Activated CD4-positive, alpha-beta T cell treated with anti-CD3 and anti-CD28 coated beads, Interleukin-2, amount 50 U/mL, for 4 hours (primary cell): ENCODE measurements around the gene WRAP73.
"Not testable (repeated sequence)": the region's sequence is repeated elsewhere in the genome, so short reads cannot be mapped to it uniquely, and the experiment has no call there.

Source experiments
- DNase-seq, 2 experiments: peaks; one replicate each; pipeline ENCODE4 v3.0.0-alpha.2; 2020

The WRAP73 gene

GRCh38 chr1:3627515-3628253, 22.2 kb downstream of the WRAP73 start:
- DNase-seq: no peak

- no peak for DNase-seq
Observed at GRCh38 chr1:3626025-3626424, 23.9 kb downstream of the WRAP73 start.

DNA sequence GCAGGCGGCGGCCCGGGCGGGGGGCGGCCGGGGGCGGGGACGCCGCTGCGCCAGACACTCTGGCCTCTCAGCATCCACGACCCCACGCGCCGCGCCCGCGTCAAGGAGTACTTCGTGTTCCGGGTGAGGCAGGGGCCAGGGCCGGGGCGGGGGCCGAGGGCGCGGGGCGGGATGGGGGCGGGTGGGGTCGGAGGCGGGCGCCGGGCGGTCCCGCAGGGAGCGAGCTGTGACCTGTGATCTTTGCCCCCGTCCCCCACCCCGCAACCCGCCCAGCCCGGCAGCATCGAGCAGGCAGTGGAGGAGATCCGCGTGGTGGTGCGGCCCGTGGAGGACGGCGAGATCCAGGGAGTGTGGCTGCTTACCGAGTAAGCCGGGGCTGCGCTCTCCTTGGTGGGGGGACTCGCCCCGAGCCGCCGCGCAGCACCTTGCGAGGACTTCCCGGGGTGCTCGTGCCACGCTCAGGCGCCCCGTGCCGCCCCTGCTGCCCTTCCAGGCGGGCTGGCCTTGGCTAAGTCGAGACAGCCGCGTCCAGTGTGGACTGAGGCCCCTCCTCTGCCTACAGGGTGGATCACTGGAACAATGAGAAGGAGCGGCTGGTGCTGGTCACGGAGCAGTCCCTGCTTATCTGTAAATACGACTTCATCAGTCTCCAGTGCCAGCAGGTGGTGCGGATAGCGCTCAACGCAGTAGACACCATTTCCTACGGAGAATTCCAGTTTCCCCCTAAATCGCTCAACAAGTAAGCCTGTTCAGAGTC, 24.6 kb downstream of the WRAP73 start:
- DNase-seq: no peak

- peak; percentile 97 for DNase-seq
Observed at GRCh38 chr1:3624200-3625136, 25.4 kb downstream of the WRAP73 start, which contains the start of gene TPRG1L. TPRG1L (plus strand) TSS chr1:3625015; CDS start chr1:3625073, 58 bp downstream.

DNA sequence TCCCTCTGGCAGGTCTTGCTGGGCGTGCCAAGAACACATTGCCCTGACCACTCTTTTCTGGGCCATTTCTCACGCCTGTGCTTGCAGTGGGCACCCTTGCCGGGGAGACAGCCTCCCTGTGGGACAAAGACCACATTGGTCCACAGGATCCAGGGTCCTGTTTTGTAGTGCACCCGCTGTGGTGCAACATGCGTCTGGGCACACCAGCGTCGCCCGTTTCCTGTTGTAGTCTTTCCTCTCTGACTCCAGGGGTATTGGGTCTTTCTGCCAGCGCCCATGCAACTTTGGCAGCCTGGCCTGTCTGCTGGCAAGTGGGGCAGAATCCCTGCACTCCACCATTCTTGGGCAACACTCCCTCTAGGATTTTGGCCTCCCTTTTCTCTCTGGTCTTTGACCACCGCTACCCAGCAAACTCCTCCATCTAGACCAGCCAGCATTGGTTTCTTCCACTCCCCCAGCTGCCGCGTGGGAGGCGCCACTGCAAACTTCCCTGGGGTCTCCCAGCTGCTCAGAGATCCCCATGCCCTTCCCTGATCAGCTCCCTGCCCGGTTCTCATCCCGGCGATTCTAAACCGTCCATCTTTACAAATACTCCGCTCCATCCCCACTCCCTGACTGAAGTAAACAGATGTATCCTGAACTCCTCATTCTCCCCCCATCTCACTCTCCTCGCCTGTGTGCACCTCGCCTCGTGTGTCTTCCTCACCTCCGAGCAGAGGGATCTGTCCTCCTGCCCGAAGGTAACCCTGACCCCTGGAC, 26.3 kb downstream of the WRAP73 start:
- no peak for DNase-seq

DNA sequence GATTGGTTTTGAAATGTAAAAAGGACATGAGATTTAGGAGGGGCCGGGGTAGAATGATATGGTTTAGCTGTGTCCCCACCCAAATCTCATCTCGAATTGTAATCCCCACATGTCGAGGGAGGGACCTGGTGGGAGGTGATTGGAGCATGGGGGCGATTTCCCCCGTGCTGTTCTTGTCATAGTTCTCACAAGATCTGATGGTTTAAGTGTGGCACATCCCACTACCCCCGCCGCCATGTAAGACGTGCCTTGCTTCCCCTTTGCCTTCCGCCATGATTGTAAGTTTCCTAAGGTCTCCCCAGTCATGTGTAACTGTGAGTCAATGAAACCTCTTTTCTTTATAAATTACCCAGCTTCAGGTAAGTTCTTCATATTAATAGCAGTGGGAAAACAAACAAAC, 27.8 kb downstream of the WRAP73 start:
- DNase-seq: not testable (repeated sequence)

DNA sequence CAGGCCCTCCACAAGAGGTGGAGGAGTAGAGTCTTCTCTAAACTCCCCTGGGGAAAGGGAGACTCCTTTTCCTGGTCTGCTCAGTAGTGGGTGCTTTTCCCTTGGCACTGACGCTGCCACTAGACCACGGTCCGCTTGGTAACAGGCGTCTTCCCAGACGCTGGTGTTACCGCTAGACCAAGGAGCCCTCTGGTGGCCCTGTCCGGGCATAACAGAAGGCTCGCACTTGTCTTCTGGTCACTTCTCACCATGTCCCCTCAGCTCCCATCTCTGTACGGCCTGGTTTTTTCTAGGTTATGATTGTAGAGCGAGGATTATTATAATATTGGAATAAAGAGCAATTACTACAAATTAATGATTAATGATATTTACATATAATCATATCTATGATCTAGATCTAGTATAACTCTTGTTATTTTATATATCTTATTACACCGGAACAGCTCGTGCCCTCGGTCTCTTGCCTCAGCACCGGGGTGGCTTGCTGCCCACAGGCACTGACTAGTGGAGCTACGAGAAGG, 28.7 kb downstream of the WRAP73 start:
- not testable (repeated sequence) for DNase-seq

GRCh38 chr1:3620708-3621107, 29.2 kb downstream of the WRAP73 start:
- no peak for DNase-seq

- peak; percentile 66 to 71 for DNase-seq
Observed at GRCh38 chr1:3618881-3619671, 30.8 kb downstream of the WRAP73 start.

DNA sequence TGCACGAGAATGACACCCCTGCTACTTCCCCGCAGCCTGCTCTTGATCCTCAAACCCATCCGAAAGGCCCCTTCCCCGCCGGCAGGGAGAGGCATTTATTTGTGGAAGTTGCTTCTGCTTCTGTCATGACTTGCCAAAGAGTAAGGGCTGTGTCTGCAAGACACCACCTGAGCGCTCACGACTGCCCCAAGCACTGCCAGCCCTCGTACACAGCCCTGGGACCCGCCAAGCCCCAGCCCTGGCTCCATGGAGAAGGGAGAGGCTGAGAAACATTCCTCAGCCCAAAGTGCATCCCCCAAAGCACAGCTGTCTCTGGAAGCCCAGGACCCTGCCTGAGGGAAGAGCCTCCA, 31.4 kb downstream of the WRAP73 start:
- no peak for DNase-seq

GRCh38 chr1:3617806-3618345, 32.0 kb downstream of the WRAP73 start:
- DNase-seq: no peak

DNA sequence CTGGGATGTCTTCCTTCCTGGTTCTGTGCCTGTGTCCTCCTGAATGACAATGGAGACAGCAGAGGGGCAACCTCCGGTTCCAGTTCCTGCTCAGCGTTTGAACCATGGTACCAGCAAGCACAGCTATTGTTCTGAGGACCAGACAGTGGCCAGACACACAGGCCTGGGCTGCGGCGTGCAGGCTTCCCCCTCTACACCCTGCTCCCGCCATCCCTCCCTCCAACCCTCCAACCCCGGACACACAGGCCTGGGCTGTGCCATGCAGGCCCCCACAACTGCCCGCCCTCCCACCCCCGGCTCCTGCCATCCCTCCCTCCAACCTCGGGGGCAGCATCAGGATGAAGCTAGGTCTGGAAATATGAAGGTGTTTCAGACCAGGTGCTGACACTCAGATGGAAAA, 33.0 kb downstream of the WRAP73 start:
- DNase-seq: no peak

- DNase-seq: no peak
Observed at GRCh38 chr1:3614755-3615742, 34.9 kb downstream of the WRAP73 start.

DNA sequence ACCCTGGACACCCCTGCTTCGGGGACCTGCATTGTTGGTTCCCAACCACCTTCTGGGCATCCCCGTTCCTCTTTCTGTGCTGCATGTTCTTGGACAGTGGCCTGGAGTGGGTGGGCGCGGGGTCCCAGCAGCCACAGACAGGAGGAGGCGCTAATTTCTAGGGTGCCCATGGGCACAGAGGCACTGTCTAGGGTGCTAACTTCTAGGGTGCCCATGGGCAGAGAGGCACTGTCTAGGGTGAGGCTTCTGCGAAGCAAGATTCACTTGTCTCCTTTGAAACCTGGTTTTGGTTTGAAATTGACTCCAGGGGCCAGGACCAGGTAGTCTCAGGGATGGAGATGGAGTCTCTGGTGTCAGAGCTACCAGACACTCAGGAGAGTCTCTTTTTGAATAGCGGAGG, 37.8 kb downstream of the WRAP73 start:
- DNase-seq: no peak

- peak; percentile 62 to 63 for DNase-seq
Observed at GRCh38 chr1:3611170-3612019, 38.5 kb downstream of the WRAP73 start, which contains the start of gene MEGF6. MEGF6 (minus strand) TSS chr1:3611508; CDS start chr1:3611268, 240 bp downstream.

DNA sequence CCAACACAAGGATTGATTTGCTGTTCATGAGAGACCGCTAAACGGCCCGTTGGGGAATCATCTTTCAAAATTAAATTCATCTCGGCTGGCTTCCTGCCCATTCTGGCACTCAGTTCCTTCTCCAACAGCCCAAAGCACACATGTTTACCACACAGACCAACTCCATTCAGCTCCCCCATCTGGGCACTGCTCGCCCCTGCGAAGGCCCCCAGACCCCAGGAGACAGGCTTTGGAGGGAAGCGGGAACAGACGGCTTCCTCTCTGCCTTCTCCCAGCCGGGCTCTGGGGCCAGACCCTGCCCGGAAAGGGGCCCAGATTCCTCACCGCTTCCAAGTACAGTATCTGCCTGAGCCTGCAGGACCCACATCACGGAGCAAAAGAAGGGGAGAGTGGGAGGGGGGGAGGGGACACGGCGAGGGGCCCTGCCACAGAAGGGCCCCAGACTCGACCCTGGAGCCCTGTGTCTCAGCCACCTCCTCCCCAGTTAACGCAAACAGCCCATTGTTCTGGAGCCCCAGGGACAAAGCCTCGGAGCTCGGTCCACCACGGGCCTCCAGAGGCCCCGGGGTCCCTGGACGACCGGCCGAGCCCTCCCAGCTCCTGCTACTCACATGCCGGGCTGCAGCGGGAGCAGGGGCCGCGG, 39.3 kb downstream of the WRAP73 start:
- no peak for DNase-seq

DNA sequence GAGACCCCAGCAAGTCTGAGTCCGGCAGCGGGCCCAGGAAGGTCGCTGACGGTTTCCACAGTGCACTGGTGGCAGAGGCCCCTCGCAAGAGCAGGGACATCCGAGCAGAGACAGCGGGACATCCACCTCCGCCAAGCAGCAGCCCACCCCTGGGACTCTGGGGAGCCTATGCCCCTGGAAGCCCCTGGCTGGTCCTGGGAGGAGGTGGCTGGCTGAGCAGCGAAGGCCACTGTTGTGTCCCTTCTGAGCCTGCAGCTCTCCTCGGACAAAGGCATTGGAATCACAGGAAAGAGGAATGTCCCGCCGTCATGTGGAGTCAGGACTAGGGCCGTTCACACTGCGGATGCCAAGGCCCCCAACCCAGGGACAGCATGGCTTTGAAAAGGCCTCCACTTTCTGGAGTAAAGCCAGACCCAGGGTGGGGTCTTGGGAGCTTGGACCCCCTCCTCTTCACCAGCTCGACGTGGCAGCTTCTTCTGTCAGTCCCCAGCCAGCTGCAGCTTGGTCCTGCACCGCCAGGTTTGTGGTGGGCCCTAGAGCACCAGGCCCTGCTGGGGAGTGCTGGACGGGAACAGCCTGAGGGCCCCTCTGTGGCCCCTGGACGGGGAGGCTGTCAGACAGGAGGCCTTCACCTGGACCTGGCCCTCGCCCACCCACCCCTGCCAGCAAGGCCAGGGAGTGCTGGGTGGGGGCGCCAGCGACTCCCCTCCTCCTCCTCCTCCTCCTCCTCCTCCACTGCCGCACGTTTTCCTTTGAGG, 40.0 kb downstream of the WRAP73 start:
- DNase-seq: no peak
